ENCODE data around the gene AKNA. TPM values are rescaled to one million over a fixed set of nuclear protein-coding genes. Genes with fewer than 3 reads are reported as not detected.
"Not testable (repeated sequence)": the region's sequence is repeated elsewhere in the genome, so short reads cannot be mapped to it uniquely, and the experiment has no call there.

The AKNA gene
- total RNA-seq, 4 donors from 2014 or later, result 8.8 to 24.3 (median 19.0) TPM

- no peaks in the 10 kb centered on the region for H3K9me3 ChIP-seq
- TF ChIP-seq CTCF (IDR thresholded peaks at IDR 0.05) (no peak), EP300 (IDR thresholded peaks at IDR 0.05) (no peak), POLR2A (IDR thresholded peaks at IDR 0.05) (no peak), POLR2AphosphoS5 (IDR thresholded peaks at IDR 0.05) (no peak)
- H3K27ac ChIP-seq, result no peak overlapping the region
- peaks cover 29% of the 10 kb centered on the region for H3K27me3 ChIP-seq
- ATAC-seq, result no peak
- no peak overlapping the region for H3K4me3 ChIP-seq
- WGBS, 2 donors (ENCODE audit: low coverage in 1 of 2), result 84 to 97% methylated on average over 6 to 7 of the region's 8 CpGs
- no peaks in the 10 kb centered on the region for H3K36me3 ChIP-seq
- H3K4me1 ChIP-seq, result no peaks in the 10 kb centered on the region
Observed at GRCh38 chr9:114324492-114324891, 63.3 kb downstream of the AKNA start.

GRCh38 chr9:114323849-114324248, 63.9 kb downstream of the AKNA start:
- H3K4me3 ChIP-seq, H3K36me3 ChIP-seq, H3K27ac ChIP-seq, ATAC-seq, H3K4me1 ChIP-seq, H3K9me3 ChIP-seq: not testable (repeated sequence)
- WGBS, 2 donors (ENCODE audit: low coverage in 1 of 2), result 60 to 92% methylated on average over 2 of the region's 6 CpGs
- peaks cover 29% of the 10 kb centered on the region for H3K27me3 ChIP-seq

- H3K36me3 ChIP-seq, ATAC-seq: not testable (repeated sequence)
- no CpG with 5 or more reads among the region's 15 CpGs for WGBS, 2 donors (ENCODE audit: low coverage in 1 of 2)
Observed at GRCh38 chr9:114322831-114323531, 64.8 kb downstream of the AKNA start, which contains the start of gene ORM1. Gene ORM1, plus strand, starts transcription at chr9:114323098. Its CDS starts 36 bp downstream, at chr9:114323134.

GRCh38 chr9:114322160-114322818, 65.5 kb downstream of the AKNA start:
- not testable (repeated sequence) for H3K4me3 ChIP-seq, H3K27ac ChIP-seq, ATAC-seq, H3K9me3 ChIP-seq, H3K36me3 ChIP-seq, H3K4me1 ChIP-seq
- H3K27me3 ChIP-seq, result peaks cover 21% of the 10 kb centered on the region
- WGBS, 2 donors (ENCODE audit: low coverage in 1 of 2), result 63 to 76% methylated on average over 8 to 10 of the region's 12 CpGs

More at GRCh38 chr9:114322831-114323531, 64.8 kb downstream of the AKNA start, which contains the start of gene ORM1:
- H3K27me3 ChIP-seq, result peaks cover 25% of the 10 kb centered on the region
- not testable (repeated sequence) for H3K27ac ChIP-seq, H3K4me3 ChIP-seq, H3K4me1 ChIP-seq, H3K9me3 ChIP-seq

- Histone ChIP-seq H3K9me3 (no peaks in the 10 kb centered on the region), H3K4me1 (no peaks in the 10 kb centered on the region), H3K27me3 (peaks cover 21% of the 10 kb centered on the region), H3K27ac (no peak overlapping the region), H3K36me3 (no peaks in the 10 kb centered on the region), H3K4me3 (no peak overlapping the region)
- no peak for TF ChIP-seq EP300 (IDR thresholded peaks at IDR 0.05)
- no peak for TF ChIP-seq POLR2AphosphoS5 (IDR thresholded peaks at IDR 0.05)
- TF ChIP-seq CTCF (IDR thresholded peaks at IDR 0.05), result no peak
- WGBS, 2 donors (ENCODE audit: low coverage in 1 of 2), result 76% methylated on average over 4 to 5 of the region's 8 CpGs
- no peak for ATAC-seq
Observed at GRCh38 chr9:114321759-114322158, 66.0 kb downstream of the AKNA start.

- not testable (repeated sequence) for ATAC-seq, H3K9me3 ChIP-seq
- 83 to 84% methylated on average over 2 to 7 of the region's 7 CpGs for WGBS, 2 donors (ENCODE audit: low coverage in 1 of 2)
Observed at GRCh38 chr9:114320710-114321109, 67.1 kb downstream of the AKNA start.

GRCh38 chr9:114319147-114319546, 68.6 kb downstream of the AKNA start:
- no peak for ATAC-seq
- TF ChIP-seq CTCF (IDR thresholded peaks at IDR 0.05) (no peak), EP300 (IDR thresholded peaks at IDR 0.05) (no peak), POLR2A (IDR thresholded peaks at IDR 0.05) (no peak), POLR2AphosphoS5 (IDR thresholded peaks at IDR 0.05) (no peak)
- WGBS, 2 donors (ENCODE audit: low coverage in 1 of 2), result 72 to 85% methylated on average over 3 of the region's 3 CpGs

More at GRCh38 chr9:114320710-114321109, 67.1 kb downstream of the AKNA start:
- not testable (repeated sequence) for H3K4me1 ChIP-seq, H3K36me3 ChIP-seq, H3K4me3 ChIP-seq, H3K27ac ChIP-seq
- peaks cover 21% of the 10 kb centered on the region for H3K27me3 ChIP-seq

More at GRCh38 chr9:114319147-114319546, 68.6 kb downstream of the AKNA start:
- Histone ChIP-seq H3K4me3 (no peak overlapping the region), H3K36me3 (no peaks in the 10 kb centered on the region), H3K4me1 (no peaks in the 10 kb centered on the region), H3K27ac (no peak overlapping the region), H3K9me3 (peaks cover 0 to 7% (median 0%) of the 10 kb centered on the region in 3 donors), H3K27me3 (peaks cover 21% of the 10 kb centered on the region)
